ENCODE measurements around the gene ATP1B1. TPM values are rescaled to one million over a fixed set of nuclear protein-coding genes. Genes with fewer than 3 reads are reported as not detected.

ATP1B1 gene
- total and polyA plus RNA-seq, 2 donors (not counting 1 experiment from before 2014, with no cell fraction given), result 1.4 to 1.7 TPM

DNA sequence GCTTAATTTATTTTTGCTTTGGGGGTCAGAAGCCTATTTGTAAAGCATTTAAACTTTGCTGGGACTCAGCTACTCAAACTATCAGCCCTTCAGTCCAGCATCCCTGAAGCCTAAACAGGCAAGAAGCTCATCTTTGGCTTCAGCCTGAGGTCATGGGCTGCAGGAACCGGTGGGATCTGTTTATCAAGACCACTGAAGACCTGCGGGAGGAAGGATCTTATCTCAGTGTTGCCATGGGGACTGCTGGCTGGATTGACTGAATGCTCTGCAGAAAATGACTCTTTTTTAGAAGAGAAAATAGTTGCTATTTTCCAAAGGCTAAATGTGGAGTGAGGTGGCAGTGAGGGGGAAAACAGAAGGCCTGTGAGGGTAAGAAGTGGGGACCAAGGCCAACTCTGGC, 20.6 kb upstream of the ATP1B1 start:
- H4K20me1 ChIP-seq (ENCODE audit: control insufficient read depth, insufficient read depth, low read length, poor library complexity, severe bottlenecking), result no peaks in the 10 kb centered on the region
- H3K4me1 ChIP-seq (ENCODE audit: control insufficient read depth in 2 of 2, insufficient read depth in 2 of 2, low read length in 2 of 2), result no peaks in the 10 kb centered on the region
- Mint-ChIP-seq H3K4me3 (no peak overlapping the region), H3K27ac (no peak overlapping the region), H3K4me1 (peaks cover 11% of the 10 kb centered on the region), H3K27me3 (peaks cover 5% of the 10 kb centered on the region), H3K9me3 (ENCODE audit: insufficient read depth) (no peaks in the 10 kb centered on the region)
- ATAC-seq (ENCODE audit: low read depth) (no peak), DNase-seq (no peak)
- POLR2A ChIA-PET, result no interaction called here
- WGBS (ENCODE audit: insufficient coverage), result 73% methylated on average over 2 of the region's 2 CpGs
- H3K9ac ChIP-seq (ENCODE audit: low read length), result no peak overlapping the region
- H3K27me3 ChIP-seq (replicated peaks in 1 of 4; ENCODE audit: control extremely low read depth in 1 of 4, control insufficient read depth in 3 of 4, insufficient read depth in 4 of 4, low read length in 3 of 4), result peaks cover 0 to 3% (median 0%) of the 10 kb centered on the region in 4 experiments
- no peaks in the 10 kb centered on the region for H3K79me2 ChIP-seq (ENCODE audit: control insufficient read depth, insufficient read depth, low read length)
- no peak overlapping the region for H3K27ac ChIP-seq (ENCODE audit: low read length in 2 of 2)
- H2AFZ ChIP-seq (ENCODE audit: insufficient read depth, low read depth, low read length, poor library complexity, severe bottlenecking), result no peak overlapping the region
- intact Hi-C loops (cut with micrococcal nuclease), result no loop called here
- H3K4me2 ChIP-seq (replicated peaks; ENCODE audit: low read depth, low read length, poor library complexity, severe bottlenecking), result no peak overlapping the region
- no peaks in the 10 kb centered on the region for H3K36me3 ChIP-seq (replicated peaks in 1 of 2; ENCODE audit: control extremely low read depth in 1 of 2, control insufficient read depth in 1 of 2, extremely low read depth in 1 of 2, insufficient read depth in 2 of 2, low read length in 1 of 2)
- H3K9me3 ChIP-seq (ENCODE audit: control extremely low read depth in 1 of 3, control insufficient read depth in 2 of 3, insufficient read depth in 1 of 3, low read length in 2 of 3), result no peaks in the 10 kb centered on the region
- CTCF ChIA-PET, result no interaction called here
- H3K4me3 ChIP-seq (ENCODE audit: control extremely low read depth in 1 of 5, extremely low read depth in 1 of 5, insufficient read depth in 1 of 5, low read depth in 2 of 5, low read length in 4 of 5), result no peak overlapping the region
- TF ChIP-seq EZH2 (IDR thresholded peaks at IDR 0.05; ENCODE audit: borderline replicate concordance, insufficient read depth, low read depth, low read length, poor library complexity, severe bottlenecking) (no peak), CTCF (IDR thresholded peaks at IDR 0.05) (no peak)

DNA sequence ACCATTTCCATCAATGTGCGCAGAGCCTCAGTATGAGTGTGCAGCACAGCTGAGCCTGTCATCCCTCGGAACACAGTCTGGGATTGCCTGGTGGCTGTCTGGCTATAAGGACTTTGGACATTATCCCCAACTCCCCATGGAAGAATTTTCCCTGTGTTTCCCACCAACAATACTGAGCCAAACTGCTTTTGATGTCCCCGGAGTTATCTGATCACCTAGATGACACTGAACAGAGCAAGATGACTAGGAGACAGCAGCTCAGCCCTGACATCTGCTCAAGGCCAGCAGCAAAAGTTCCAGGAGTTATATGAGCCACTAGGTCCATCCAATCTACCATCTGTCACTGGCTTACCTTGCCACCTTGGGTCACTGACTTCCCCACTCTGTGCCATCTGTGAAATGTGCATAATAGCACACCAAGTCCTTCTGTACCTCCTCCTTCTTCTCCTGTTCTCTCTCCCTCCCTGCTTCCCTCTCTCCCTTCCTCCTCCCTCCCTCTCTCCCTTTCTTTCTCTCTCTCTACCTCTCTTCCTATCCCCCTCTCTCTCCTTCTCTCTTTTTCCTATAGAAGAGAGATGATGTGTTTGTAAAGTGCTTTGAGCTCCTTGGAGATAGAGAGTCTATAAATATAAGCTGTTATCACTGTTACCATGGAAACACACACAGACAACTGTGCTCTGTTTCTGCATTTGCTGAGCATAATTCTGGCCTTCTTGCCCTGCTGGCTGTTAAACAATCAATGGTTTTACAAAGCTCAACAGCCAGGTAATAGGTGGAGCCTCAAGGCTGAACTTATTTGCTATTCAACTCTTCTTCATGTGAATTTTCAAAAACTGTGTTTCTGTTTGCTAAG, 19.7 kb upstream of the ATP1B1 start:
- Mint-ChIP-seq H3K4me1 (peaks cover 17% of the 10 kb centered on the region), H3K27ac (no peak overlapping the region), H3K4me3 (no peak overlapping the region), H3K9me3 (ENCODE audit: insufficient read depth) (no peaks in the 10 kb centered on the region), H3K27me3 (peaks cover 5% of the 10 kb centered on the region)
- Histone ChIP-seq H4K20me1 (ENCODE audit: control insufficient read depth, insufficient read depth, low read length, poor library complexity, severe bottlenecking) (no peaks in the 10 kb centered on the region), H3K79me2 (ENCODE audit: control insufficient read depth, insufficient read depth, low read length) (no peaks in the 10 kb centered on the region), H3K9me3 (ENCODE audit: control extremely low read depth in 1 of 3, control insufficient read depth in 2 of 3, insufficient read depth in 1 of 3, low read length in 2 of 3) (no peaks in the 10 kb centered on the region), H3K36me3 (replicated peaks in 1 of 2; ENCODE audit: control extremely low read depth in 1 of 2, control insufficient read depth in 1 of 2, extremely low read depth in 1 of 2, insufficient read depth in 2 of 2, low read length in 1 of 2) (no peaks in the 10 kb centered on the region), H3K4me3 (ENCODE audit: control extremely low read depth in 1 of 5, extremely low read depth in 1 of 5, insufficient read depth in 1 of 5, low read depth in 2 of 5, low read length in 4 of 5) (no peak overlapping the region), H3K4me1 (ENCODE audit: control insufficient read depth in 2 of 2, insufficient read depth in 2 of 2, low read length in 2 of 2) (no peaks in the 10 kb centered on the region), H3K9ac (ENCODE audit: low read length) (no peak overlapping the region), H3K27me3 (replicated peaks in 1 of 4; ENCODE audit: control extremely low read depth in 1 of 4, control insufficient read depth in 3 of 4, insufficient read depth in 4 of 4, low read length in 3 of 4) (no peaks in the 10 kb centered on the region), H3K4me2 (replicated peaks; ENCODE audit: low read depth, low read length, poor library complexity, severe bottlenecking) (no peak overlapping the region), H2AFZ (ENCODE audit: insufficient read depth, low read depth, low read length, poor library complexity, severe bottlenecking) (peak overlapping the region; percentile 8), H3K27ac (ENCODE audit: low read length in 2 of 2) (no peak overlapping the region)
- intact Hi-C loops (cut with micrococcal nuclease), result no loop called here
- ChIA-PET POLR2A (no interaction called here), CTCF (no interaction called here)
- ATAC-seq (ENCODE audit: low read depth), result no peak
- 100% methylated on average over 3 of the region's 3 CpGs for WGBS (ENCODE audit: insufficient coverage)
- no peak for DNase-seq
- no peak for TF ChIP-seq CTCF (IDR thresholded peaks at IDR 0.05)
- TF ChIP-seq EZH2 (IDR thresholded peaks at IDR 0.05; ENCODE audit: borderline replicate concordance, insufficient read depth, low read depth, low read length, poor library complexity, severe bottlenecking), result no peak
